Occipital lobe (tissue), 2 donors: ENCODE data around the gene LPGAT1. TPM values are rescaled to one million over a fixed set of nuclear protein-coding genes. Genes with fewer than 3 reads are reported as not detected.

Experiments used
- DNase-seq: peaks from one replicate; lab custom pipeline; 2025; lab: John Stamatoyannopoulos, UW
- total RNA-seq: library from RNA; depleted of rRNA; stranded (reverse); fragments of >200 nt; gene quantifications from one replicate; pipeline ENCODE4 v1.2.3, GENCODE V29; 2014

LPGAT1 gene
- total RNA-seq, 1 donor from 2014 or later, result 97.9 TPM

GRCh38 chr1:211828584-211829342, 1.8 kb downstream of the LPGAT1 start:
- no peak for DNase-seq

GRCh38 chr1:211827051-211827450, 3.5 kb downstream of the LPGAT1 start:
- no peak for DNase-seq

GRCh38 chr1:211825980-211826379, 4.6 kb downstream of the LPGAT1 start:
- DNase-seq, result no peak

GRCh38 chr1:211822677-211823407, 7.7 kb downstream of the LPGAT1 start:
- no peak for DNase-seq

- no peak for DNase-seq
Observed at GRCh38 chr1:211816586-211816985, 14.0 kb downstream of the LPGAT1 start.

GRCh38 chr1:211814313-211814712, 16.2 kb downstream of the LPGAT1 start:
- no peak for DNase-seq

GRCh38 chr1:211813590-211813989, 17.0 kb downstream of the LPGAT1 start:
- no peak for DNase-seq

GRCh38 chr1:211812584-211812983, 18.0 kb downstream of the LPGAT1 start:
- no peak for DNase-seq

- DNase-seq, result no peak
Observed at GRCh38 chr1:211811848-211812247, 18.7 kb downstream of the LPGAT1 start.

GRCh38 chr1:211811126-211811525, 19.4 kb downstream of the LPGAT1 start:
- DNase-seq, result no peak

- DNase-seq, result no peak
Observed at GRCh38 chr1:211808475-211808874, 22.1 kb downstream of the LPGAT1 start.

- DNase-seq, result no peak
Observed at GRCh38 chr1:211804915-211805314, 25.6 kb downstream of the LPGAT1 start.

GRCh38 chr1:211800925-211801607, 29.5 kb downstream of the LPGAT1 start:
- DNase-seq, result no peak

GRCh38 chr1:211797994-211798393, 32.6 kb downstream of the LPGAT1 start:
- DNase-seq, result no peak

- DNase-seq, result no peak
Observed at GRCh38 chr1:211791979-211792378, 38.6 kb downstream of the LPGAT1 start.

GRCh38 chr1:211789641-211790464, 40.7 kb downstream of the LPGAT1 start:
- DNase-seq, result no peak

- no peak for DNase-seq
Observed at GRCh38 chr1:211788626-211789025, 41.9 kb downstream of the LPGAT1 start.

GRCh38 chr1:211783897-211784296, 46.7 kb downstream of the LPGAT1 start:
- DNase-seq, result no peak

- no peak for DNase-seq
Observed at GRCh38 chr1:211783266-211783665, 47.3 kb downstream of the LPGAT1 start.

GRCh38 chr1:211781260-211781659, 49.3 kb downstream of the LPGAT1 start:
- DNase-seq, result no peak

- no peak for DNase-seq
Observed at GRCh38 chr1:211775170-211775569, 55.4 kb downstream of the LPGAT1 start.
